Glutamatergic neuron (in vitro differentiated cells): ENCODE data around the gene NUAK2. TPM values are rescaled to one million over a fixed set of nuclear protein-coding genes. Genes with fewer than 3 reads are reported as not detected.

Source experiments
- DNase-seq: peaks from one replicate; pipeline ENCODE4 v3.0.0; 2022
- H3K27ac Mint-ChIP-seq: one replicate; pipeline ENCODE4 v1.8.0; 2020; ENCODE audit warnings: mild to moderate bottlenecking, mixed read lengths, inconsistent platforms; ENCODE audit not compliant: unreplicated experiment
- H3K27me3 Mint-ChIP-seq: one replicate; pipeline ENCODE4 v1.8.0; 2020; ENCODE audit warnings: mild to moderate bottlenecking, moderate library complexity, mixed read lengths, inconsistent platforms; ENCODE audit not compliant: unreplicated experiment
- H3K36me3 Mint-ChIP-seq: one replicate; pipeline ENCODE4 v1.8.0; 2020; ENCODE audit warnings: mild to moderate bottlenecking, mixed read lengths, inconsistent platforms; ENCODE audit not compliant: unreplicated experiment
- H3K4me1 Mint-ChIP-seq: one replicate; pipeline ENCODE4 v1.8.0; 2020; ENCODE audit warnings: mild to moderate bottlenecking, low read depth, mixed read lengths, inconsistent platforms; ENCODE audit not compliant: unreplicated experiment
- H3K4me3 Mint-ChIP-seq: one replicate; pipeline ENCODE4 v1.8.0; 2020; ENCODE audit warnings: mild to moderate bottlenecking, mixed read lengths, inconsistent platforms; ENCODE audit not compliant: unreplicated experiment
- H3K9me3 Mint-ChIP-seq: one replicate; pipeline ENCODE4 v1.8.0; 2020; ENCODE audit warnings: mild to moderate bottlenecking, moderate library complexity, mixed read lengths, inconsistent platforms; ENCODE audit not compliant: unreplicated experiment
- CTCF ChIP-seq: fragments of 200-600 bp; sonication (generic); IDR thresholded peaks from one replicate; pipeline ENCODE4 v1.5.0; 2021; ENCODE audit not compliant: partially characterized antibody, unreplicated experiment
- total RNA-seq: library from RNA; stranded (reverse); fragmentation: NEBNext Ultra II Directional; extraction: Animal tissue kit (Norgen Biotek cat#: 25700); gene quantifications from one replicate; pipeline ENCODE4 v1.2.1, GENCODE V29; 2021; ENCODE audit not compliant: unreplicated experiment

NUAK2 gene
- total RNA-seq, 1 donor from 2014 or later = 8.0 TPM

GRCh38 chr1:205360891-205361290 is 39.3 kb upstream of the NUAK2 start:
- peaks cover 3% of the 10 kb centered on the region for H3K27me3 Mint-ChIP-seq
- peaks cover 1% of the 10 kb centered on the region for H3K9me3 Mint-ChIP-seq
- no peak for DNase-seq
- peaks cover 42% of the 10 kb centered on the region for H3K4me1 Mint-ChIP-seq
- H3K27ac Mint-ChIP-seq = peak overlapping the region; percentile 92
- H3K4me3 Mint-ChIP-seq = no peak overlapping the region
- H3K36me3 Mint-ChIP-seq = no peaks in the 10 kb centered on the region
- TF ChIP-seq CTCF = no peak

DNA sequence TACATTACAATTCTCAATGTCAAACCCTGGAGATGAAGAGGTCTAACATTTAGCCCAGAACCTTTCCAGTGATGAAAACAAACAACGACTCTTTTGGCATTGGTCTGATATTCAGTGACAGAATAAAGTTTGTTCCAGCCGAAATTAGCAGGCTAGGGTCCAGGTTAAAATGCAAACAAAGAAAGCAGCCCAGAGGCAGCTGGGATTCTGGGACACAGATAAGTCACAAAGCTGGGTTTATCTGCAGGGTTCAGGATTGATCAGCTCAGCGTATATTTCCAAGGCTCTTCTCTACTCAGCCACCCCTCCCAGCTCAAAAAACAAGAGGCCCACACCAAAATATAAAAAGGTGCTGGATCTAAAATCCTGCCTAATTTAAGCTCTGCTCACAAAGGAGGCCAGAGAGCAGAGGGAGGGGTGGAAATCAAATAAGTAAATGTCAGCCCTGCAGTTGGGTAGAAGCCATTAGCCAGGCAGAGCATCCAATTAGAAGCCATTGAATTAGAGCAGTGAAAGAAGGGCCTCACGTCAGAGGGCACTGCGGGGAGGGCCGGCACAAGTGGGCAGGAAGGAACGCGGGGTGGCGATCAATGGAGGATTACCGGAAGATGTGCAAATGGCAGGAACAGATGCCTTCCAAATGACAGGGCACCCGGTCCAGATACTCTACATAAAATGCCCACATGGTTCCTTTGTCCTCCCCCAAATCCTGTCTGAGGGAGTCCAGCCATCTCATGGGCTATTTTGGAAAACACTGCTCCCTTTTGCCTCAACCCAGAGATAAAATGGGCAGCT is 38.4 kb upstream of the NUAK2 start:
- Mint-ChIP-seq H3K4me3 (no peak overlapping the region), H3K27ac (peak overlapping the region; percentile 92), H3K4me1 (peaks cover 48% of the 10 kb centered on the region), H3K9me3 (peaks cover 4% of the 10 kb centered on the region), H3K27me3 (peaks cover 3% of the 10 kb centered on the region), H3K36me3 (no peaks in the 10 kb centered on the region)
- no peak for TF ChIP-seq CTCF
- DNase-seq = peak; percentile 63

GRCh38 chr1:205358579-205358978 is 37.0 kb upstream of the NUAK2 start:
- DNase-seq = no peak
- Mint-ChIP-seq H3K4me1 (peaks cover 61% of the 10 kb centered on the region), H3K27ac (peak overlapping the region; percentile 77), H3K4me3 (peak overlapping the region; percentile 7), H3K27me3 (peaks cover 5% of the 10 kb centered on the region), H3K36me3 (no peaks in the 10 kb centered on the region), H3K9me3 (peaks cover 4% of the 10 kb centered on the region)
- no peak for TF ChIP-seq CTCF

DNA sequence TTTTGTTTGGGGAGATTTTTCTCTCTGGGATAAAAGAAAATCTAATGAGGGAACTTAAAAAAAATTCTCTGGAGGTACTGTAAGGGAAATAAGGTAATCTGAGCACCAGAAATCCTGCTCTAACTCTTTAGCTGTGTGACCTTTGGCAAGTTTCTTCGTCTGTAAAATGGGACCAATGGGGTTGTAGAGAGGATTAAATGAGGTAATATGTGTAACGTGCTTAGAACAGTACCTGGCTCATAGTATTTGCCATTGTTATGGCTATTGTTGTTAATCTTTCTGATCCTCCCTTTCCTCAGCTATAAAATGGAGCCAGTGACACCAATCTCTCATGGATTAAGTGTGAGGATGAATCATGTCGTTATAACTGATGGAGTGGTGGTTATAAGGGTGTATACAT is 36.0 kb upstream of the NUAK2 start:
- Mint-ChIP-seq H3K36me3 (no peaks in the 10 kb centered on the region), H3K27ac (peak overlapping the region; percentile 100), H3K4me3 (peak overlapping the region; percentile 88), H3K4me1 (peaks cover 71% of the 10 kb centered on the region), H3K9me3 (peaks cover 11% of the 10 kb centered on the region), H3K27me3 (peaks cover 11% of the 10 kb centered on the region)
- DNase-seq = no peak
- TF ChIP-seq CTCF = no peak

DNA sequence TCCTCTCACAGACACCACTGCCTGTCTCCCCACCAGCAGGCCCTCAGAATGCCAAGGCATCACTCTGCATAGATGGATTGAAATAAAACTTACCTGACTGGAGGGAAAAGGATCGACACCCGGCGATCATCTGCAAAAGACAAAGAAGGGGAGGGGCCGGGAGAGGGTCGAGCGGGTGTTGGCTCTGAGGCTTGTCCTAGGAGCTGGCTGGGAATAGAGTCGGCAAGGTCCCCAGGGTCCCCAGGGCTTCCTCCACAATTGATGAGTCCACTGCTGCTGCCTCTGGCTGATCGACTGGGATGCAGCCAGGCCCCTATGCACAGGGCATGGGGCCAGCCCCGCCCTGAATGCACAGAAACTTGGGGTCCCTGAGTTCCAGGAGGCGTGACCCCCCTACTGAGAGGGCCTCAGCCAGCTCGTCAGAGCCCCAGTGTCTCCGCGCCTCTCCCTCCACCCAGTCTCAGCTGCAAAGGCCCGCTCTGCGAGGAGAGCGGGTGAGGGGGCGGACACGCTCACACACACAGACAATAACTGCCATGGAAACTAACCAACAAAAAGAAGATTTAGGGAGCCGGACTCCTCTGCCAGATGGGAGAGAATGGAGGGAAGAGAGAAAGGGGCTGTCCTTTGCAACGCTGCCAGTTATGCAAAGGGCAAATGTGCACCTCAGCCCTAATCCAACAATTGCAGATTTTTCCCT is 35.0 kb upstream of the NUAK2 start, which contains the start of gene KLHDC8A:
Gene KLHDC8A (minus strand): TSS at position 483 of the 700 bp plus-strand sequence. CDS start 13,318 bp downstream, outside the sequence.
- no peak for TF ChIP-seq CTCF
- H3K4me3 Mint-ChIP-seq = peak within 1 kb of the TSS; percentile 88
- peaks cover 19% of the 10 kb centered on the region for H3K27me3 Mint-ChIP-seq
- peak within 1 kb of the TSS; percentile 100 for H3K27ac Mint-ChIP-seq
- peaks cover 16% of the 10 kb centered on the region for H3K9me3 Mint-ChIP-seq
- peaks cover 79% of the 10 kb centered on the region for H3K4me1 Mint-ChIP-seq
- H3K36me3 Mint-ChIP-seq = no peaks in the 10 kb centered on the region
- DNase-seq = peak; percentile 89
